Activated CD4-positive, alpha-beta memory T cell treated with anti-CD3 and anti-CD28 coated beads, Interleukin-2, amount 10 ng/mL, durations not matched to agents 7 days and 5 days (primary cell): ENCODE data around the gene VSIG10L2. TPM values are rescaled to one million over a fixed set of nuclear protein-coding genes. Genes with fewer than 3 reads are reported as not detected.

Source experiments
- CTCF ChIA-PET: fragments of 350-600 bp; sonication (Branson Sonifier 250); formaldehyde crosslinking; loops from one replicate; lab custom pipeline; 2021; ENCODE audit warnings: antibody characterized with exemption, inconsistent platforms; lab: Charles Lee
- POLR2A ChIA-PET: fragments of 350-600 bp; sonication (Branson Sonifier 250); formaldehyde crosslinking; loops from one replicate; lab custom pipeline; 2021; ENCODE audit warnings: antibody characterized with exemption; lab: Charles Lee
- DNase-seq: peaks from one replicate; pipeline ENCODE4 v3.0.0-alpha.2; 2020
- H3K27ac Mint-ChIP-seq: one replicate; pipeline ENCODE4 v1.8.0; 2021; ENCODE audit warnings: mild to moderate bottlenecking, mixed read lengths
- H3K27me3 Mint-ChIP-seq: one replicate; pipeline ENCODE4 v1.8.0; 2021; ENCODE audit warnings: mixed read lengths
- H3K36me3 Mint-ChIP-seq: one replicate; pipeline ENCODE4 v1.8.0; 2021; ENCODE audit warnings: low read depth, mixed read lengths
- H3K4me1 Mint-ChIP-seq: one replicate; pipeline ENCODE4 v1.8.0; 2021; ENCODE audit warnings: mixed read lengths
- H3K4me3 Mint-ChIP-seq: one replicate; pipeline ENCODE4 v1.8.0; 2021; ENCODE audit warnings: mild to moderate bottlenecking, mixed read lengths
- H3K9me3 Mint-ChIP-seq: one replicate; pipeline ENCODE4 v1.8.0; 2021; ENCODE audit warnings: mixed read lengths
- total RNA-seq, 2 experiments: library from RNA; stranded (reverse); gene quantifications; one replicate each; pipeline ENCODE4 v1.2.3, GENCODE V29; 2021

VSIG10L2 gene
- total RNA-seq, 2 experiments from 2014 or later, result not detected

GRCh38 chr11:125932301-125932700 lies 13.5 kb upstream of the VSIG10L2 start:
- H3K27me3 Mint-ChIP-seq, result peaks cover 5% of the 10 kb centered on the region
- ChIA-PET POLR2A (no interaction called here), CTCF (interaction anchor here (1.3 kb wide), 1 partner anchor 9 kb away, joined by 3 read pairs; no protein-coding TSS in a partner anchor)
- no peaks in the 10 kb centered on the region for H3K36me3 Mint-ChIP-seq
- H3K27ac Mint-ChIP-seq, result no peak overlapping the region
- peaks cover 2% of the 10 kb centered on the region for H3K4me1 Mint-ChIP-seq
- H3K4me3 Mint-ChIP-seq, result no peak overlapping the region
- H3K9me3 Mint-ChIP-seq, result no peaks in the 10 kb centered on the region
- DNase-seq, result no peak

GRCh38 chr11:125933030-125933813 lies 12.6 kb upstream of the VSIG10L2 start:
- peaks cover 5% of the 10 kb centered on the region for H3K27me3 Mint-ChIP-seq
- DNase-seq, result no peak
- no peaks in the 10 kb centered on the region for H3K36me3 Mint-ChIP-seq
- CTCF ChIA-PET, result interaction anchor here (1.3 kb wide), 1 partner anchor 10 kb away, joined by 3 read pairs; no protein-coding TSS in a partner anchor
- peaks cover 7% of the 10 kb centered on the region for H3K4me1 Mint-ChIP-seq
- no peak overlapping the region for H3K27ac Mint-ChIP-seq
- no peak overlapping the region for H3K4me3 Mint-ChIP-seq
- H3K9me3 Mint-ChIP-seq, result no peaks in the 10 kb centered on the region
- POLR2A ChIA-PET, result no interaction called here

- Mint-ChIP-seq H3K4me3 (no peak overlapping the region), H3K4me1 (peaks cover 14% of the 10 kb centered on the region), H3K27me3 (peaks cover 5% of the 10 kb centered on the region), H3K9me3 (no peaks in the 10 kb centered on the region), H3K27ac (no peak overlapping the region), H3K36me3 (no peaks in the 10 kb centered on the region)
- no peak for DNase-seq
- ChIA-PET CTCF (no interaction called here), POLR2A (no interaction called here)
Observed at GRCh38 chr11:125934473-125934872, 11.4 kb upstream of the VSIG10L2 start.

GRCh38 chr11:125935056-125935455 lies 10.8 kb upstream of the VSIG10L2 start:
- H3K4me1 Mint-ChIP-seq, result peaks cover 14% of the 10 kb centered on the region
- ChIA-PET POLR2A (no interaction called here), CTCF (no interaction called here)
- H3K36me3 Mint-ChIP-seq, result no peaks in the 10 kb centered on the region
- DNase-seq, result no peak
- H3K9me3 Mint-ChIP-seq, result no peaks in the 10 kb centered on the region
- H3K27me3 Mint-ChIP-seq, result peaks cover 5% of the 10 kb centered on the region
- no peak overlapping the region for H3K27ac Mint-ChIP-seq
- H3K4me3 Mint-ChIP-seq, result no peak overlapping the region

- Mint-ChIP-seq H3K36me3 (no peaks in the 10 kb centered on the region), H3K27me3 (peaks cover 5% of the 10 kb centered on the region), H3K4me1 (peaks cover 14% of the 10 kb centered on the region), H3K9me3 (no peaks in the 10 kb centered on the region), H3K4me3 (no peak overlapping the region), H3K27ac (no peak overlapping the region)
- CTCF ChIA-PET, result interaction anchor here (1.0 to 1.3 kb wide), 3 partner anchors 7 to 258 kb away, joined by 3 to 5 read pairs (median 3); no protein-coding TSS in a partner anchor
- no peak for DNase-seq
- POLR2A ChIA-PET, result no interaction called here
Observed at GRCh38 chr11:125935618-125936199, 10.1 kb upstream of the VSIG10L2 start.

- H3K27ac Mint-ChIP-seq, result no peak overlapping the region
- no peak overlapping the region for H3K4me3 Mint-ChIP-seq
- peaks cover under 1% of the 10 kb centered on the region for H3K27me3 Mint-ChIP-seq
- DNase-seq, result no peak
- H3K36me3 Mint-ChIP-seq, result no peaks in the 10 kb centered on the region
- peaks cover 13% of the 10 kb centered on the region for H3K4me1 Mint-ChIP-seq
- POLR2A ChIA-PET, result interaction anchor here (1.3 kb wide), 1 partner anchor 36 kb away, joined by 4 read pairs; the partner anchor contains the start of gene PUS3
- CTCF ChIA-PET, result interaction anchor here (0.8 to 7.7 kb wide), 3 partner anchors 9 to 254 kb away, joined by 3 to 75 read pairs (median 8); no protein-coding TSS in a partner anchor
- H3K9me3 Mint-ChIP-seq, result no peaks in the 10 kb centered on the region
Observed at GRCh38 chr11:125938418-125938817, 7.4 kb upstream of the VSIG10L2 start.

GRCh38 chr11:125939081-125939521 lies 6.7 kb upstream of the VSIG10L2 start:
- no peaks in the 10 kb centered on the region for H3K9me3 Mint-ChIP-seq
- H3K27ac Mint-ChIP-seq, result no peak overlapping the region
- no peak for DNase-seq
- H3K27me3 Mint-ChIP-seq, result no peaks in the 10 kb centered on the region
- no peak overlapping the region for H3K4me3 Mint-ChIP-seq
- ChIA-PET CTCF (interaction anchor here (0.8 to 7.7 kb wide), 3 partner anchors 9 to 253 kb away, joined by 3 to 75 read pairs (median 8); no protein-coding TSS in a partner anchor), POLR2A (interaction anchor here (1.3 kb wide), 1 partner anchor 36 kb away, joined by 4 read pairs; the partner anchor contains the start of gene PUS3)
- H3K4me1 Mint-ChIP-seq, result peaks cover 13% of the 10 kb centered on the region
- H3K36me3 Mint-ChIP-seq, result no peaks in the 10 kb centered on the region

- Mint-ChIP-seq H3K9me3 (no peaks in the 10 kb centered on the region), H3K36me3 (no peaks in the 10 kb centered on the region), H3K4me3 (no peak overlapping the region), H3K4me1 (peaks cover 13% of the 10 kb centered on the region), H3K27me3 (no peaks in the 10 kb centered on the region), H3K27ac (no peak overlapping the region)
- ChIA-PET POLR2A (no interaction called here), CTCF (interaction anchor here (0.7 to 7.7 kb wide), 6 partner anchors 12 to 488 kb away, joined by 3 to 75 read pairs (median 3); no protein-coding TSS in a partner anchor)
- no peak for DNase-seq
Observed at GRCh38 chr11:125940145-125940544, 5.7 kb upstream of the VSIG10L2 start.

- Mint-ChIP-seq H3K4me3 (no peak overlapping the region), H3K27ac (no peak overlapping the region), H3K36me3 (no peaks in the 10 kb centered on the region), H3K4me1 (peaks cover 13% of the 10 kb centered on the region), H3K9me3 (no peaks in the 10 kb centered on the region), H3K27me3 (no peaks in the 10 kb centered on the region)
- CTCF ChIA-PET, result interaction anchor here (1.0 to 7.7 kb wide), 6 partner anchors 13 to 489 kb away, joined by 3 to 75 read pairs (median 4); no protein-coding TSS in a partner anchor
- POLR2A ChIA-PET, result no interaction called here
- no peak for DNase-seq
Observed at GRCh38 chr11:125941267-125941618, 4.6 kb upstream of the VSIG10L2 start.

- Mint-ChIP-seq H3K27me3 (no peaks in the 10 kb centered on the region), H3K36me3 (no peaks in the 10 kb centered on the region), H3K4me3 (no peak overlapping the region), H3K9me3 (no peaks in the 10 kb centered on the region), H3K4me1 (peaks cover 13% of the 10 kb centered on the region), H3K27ac (no peak overlapping the region)
- ChIA-PET POLR2A (no interaction called here), CTCF (interaction anchor here (0.8 to 7.7 kb wide), 9 partner anchors 10 to 256 kb away, joined by 3 to 75 read pairs (median 3); no protein-coding TSS in a partner anchor)
- DNase-seq, result peak; percentile 52
Observed at GRCh38 chr11:125941619-125942611, 3.9 kb upstream of the VSIG10L2 start.

GRCh38 chr11:125942771-125943428 lies 2.9 kb upstream of the VSIG10L2 start:
- H3K4me3 Mint-ChIP-seq, result no peak overlapping the region
- no peak overlapping the region for H3K27ac Mint-ChIP-seq
- H3K36me3 Mint-ChIP-seq, result no peaks in the 10 kb centered on the region
- POLR2A ChIA-PET, result no interaction called here
- H3K27me3 Mint-ChIP-seq, result no peaks in the 10 kb centered on the region
- H3K4me1 Mint-ChIP-seq, result peaks cover 12% of the 10 kb centered on the region
- CTCF ChIA-PET, result interaction anchor here (0.5 to 7.7 kb wide), 9 partner anchors 11 to 536 kb away, joined by 3 to 75 read pairs (median 3); no protein-coding TSS in a partner anchor
- H3K9me3 Mint-ChIP-seq, result no peaks in the 10 kb centered on the region
- DNase-seq, result no peak
